GM19397 (cell line): ENCODE results near the gene DGKB.

Source experiments
- ATAC-seq: cut with Tn5 transposase; IDR thresholded peaks from one replicate; pipeline ENCODE4 v1.9.1; 2021; ENCODE audit warnings: mild to moderate bottlenecking, moderate library complexity; ENCODE audit not compliant: unreplicated experiment

The DGKB gene

DNA sequence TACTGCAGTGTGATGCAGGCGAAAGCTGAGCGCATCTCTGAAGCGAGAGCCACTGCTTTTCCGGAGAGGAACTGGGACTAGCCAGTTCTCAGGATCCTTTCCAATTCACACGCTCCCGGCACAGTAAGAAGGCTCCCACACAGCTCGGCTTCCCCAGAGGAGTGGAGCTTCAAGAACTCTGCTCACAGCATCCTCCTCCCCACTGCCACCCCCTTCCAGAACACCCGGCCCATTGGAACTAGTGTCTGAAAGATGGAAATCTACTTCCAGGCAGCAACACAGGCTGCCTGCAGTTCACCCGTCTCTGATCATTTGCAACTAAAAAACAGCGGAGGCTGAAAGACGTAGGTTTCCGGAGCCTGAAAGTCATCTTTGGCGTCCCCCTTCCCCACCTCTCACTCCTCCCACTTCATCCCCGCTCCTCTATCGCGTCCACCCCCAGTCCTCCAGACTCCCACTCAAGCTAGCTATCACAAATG is at the start of gene DGKB:
Gene DGKB (minus strand): TSS at position 163 of the 479 bp plus-strand sequence.
- ATAC-seq = no peak

DNA sequence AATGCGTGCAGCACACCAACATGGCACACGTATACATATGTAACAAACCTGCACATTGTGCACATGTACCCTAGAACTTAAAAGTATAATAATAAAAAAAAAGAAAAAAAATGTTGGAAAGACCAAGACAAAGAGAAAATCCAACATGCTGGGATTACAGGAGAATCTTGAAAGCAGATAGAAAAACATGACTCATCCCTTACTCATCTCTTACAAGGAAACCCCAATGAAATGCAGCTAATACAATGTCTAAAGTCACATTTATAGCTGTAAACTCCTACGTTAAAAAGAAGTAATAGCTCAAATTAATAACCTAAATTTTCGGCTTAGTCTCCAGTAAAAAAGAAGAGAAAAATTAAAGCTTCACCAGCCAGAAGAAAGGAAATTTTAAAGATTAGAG is 47.5 kb upstream of the DGKB start:
- no peak for ATAC-seq

- ATAC-seq = no peak
Measured at GRCh38 chr7:14938181-14938580, 35.6 kb upstream of the DGKB start.

DNA sequence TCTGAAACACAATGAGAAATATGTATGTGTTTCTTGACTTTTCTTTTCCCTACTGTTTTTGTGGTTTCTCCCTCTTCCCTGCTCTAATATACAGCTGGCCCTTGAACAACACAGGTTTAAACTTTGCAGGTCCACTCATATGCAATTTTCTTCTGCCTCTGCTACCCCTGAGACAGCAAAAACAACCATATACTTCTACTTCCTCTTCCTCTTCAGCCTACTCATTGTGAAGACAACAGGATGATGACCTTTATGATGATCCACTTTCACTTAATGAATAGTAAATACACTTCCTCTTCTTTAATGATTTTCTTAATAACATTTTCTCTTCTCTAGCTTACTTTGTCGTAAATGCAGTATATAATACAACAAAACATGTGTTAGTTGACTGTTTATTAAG is 35.0 kb upstream of the DGKB start:
- ATAC-seq = no peak

GRCh38 chr7:14936554-14936953 is 34.0 kb upstream of the DGKB start:
- no peak for ATAC-seq

DNA sequence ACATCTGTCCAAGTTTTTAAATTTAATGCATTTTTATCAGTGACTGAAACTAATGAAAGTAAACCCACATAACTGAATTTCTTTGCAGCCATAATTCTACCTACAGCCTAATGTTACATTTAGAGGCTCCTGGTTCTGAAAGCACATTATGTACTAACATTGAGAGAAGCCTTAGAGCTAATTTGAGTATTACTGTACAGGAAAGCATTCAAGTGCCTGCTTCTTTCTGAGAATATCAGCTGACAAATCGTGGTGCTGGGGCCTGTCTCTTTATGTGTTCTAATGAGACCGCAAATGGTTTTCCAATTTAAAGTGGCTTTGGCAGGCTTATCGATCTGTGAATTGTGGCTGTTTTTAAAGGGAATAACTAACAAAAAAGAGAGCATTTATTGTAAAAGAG is 32.3 kb upstream of the DGKB start:
- ATAC-seq = no peak

DNA sequence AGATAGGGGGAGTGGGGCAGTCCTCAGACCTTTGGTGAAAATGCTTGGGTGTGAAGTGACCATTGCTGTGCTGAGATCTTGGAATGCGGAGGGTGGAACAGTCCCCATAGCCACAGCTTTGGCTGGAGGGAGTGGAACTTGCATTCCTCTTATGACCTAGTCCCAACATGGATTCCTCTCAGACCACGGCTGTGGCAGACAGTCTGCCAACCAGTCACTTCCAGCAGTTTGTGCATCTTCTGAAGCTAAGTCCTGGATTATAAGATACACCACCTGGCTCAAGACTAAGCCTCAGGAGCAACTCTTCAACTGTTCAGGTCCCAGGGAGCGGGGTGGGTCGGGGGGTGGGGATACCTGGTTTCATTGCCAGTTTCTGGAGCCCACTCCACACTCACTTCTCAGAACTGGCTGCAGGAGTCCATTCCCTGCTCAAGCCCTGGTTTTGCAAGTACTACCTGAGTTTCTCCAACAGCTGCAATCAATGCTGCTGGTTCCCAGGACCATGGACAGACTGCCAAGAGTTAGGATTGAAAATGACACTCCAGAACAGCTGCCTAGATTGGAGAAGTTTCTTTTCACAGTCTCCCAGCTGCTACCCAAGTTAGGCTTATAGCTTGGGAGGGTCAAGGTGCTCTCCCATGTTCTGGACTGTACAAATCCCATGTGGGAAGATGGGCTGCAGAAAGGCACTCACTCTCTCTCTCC is 29.1 kb upstream of the DGKB start:
- no peak for ATAC-seq

- no peak for ATAC-seq
Measured at GRCh38 chr7:14924398-14924797, 21.8 kb upstream of the DGKB start.

- no peak for ATAC-seq
Measured at GRCh38 chr7:14911077-14911476, 8.5 kb upstream of the DGKB start.

GRCh38 chr7:14908697-14909096 is 6.1 kb upstream of the DGKB start:
- no peak for ATAC-seq

DNA sequence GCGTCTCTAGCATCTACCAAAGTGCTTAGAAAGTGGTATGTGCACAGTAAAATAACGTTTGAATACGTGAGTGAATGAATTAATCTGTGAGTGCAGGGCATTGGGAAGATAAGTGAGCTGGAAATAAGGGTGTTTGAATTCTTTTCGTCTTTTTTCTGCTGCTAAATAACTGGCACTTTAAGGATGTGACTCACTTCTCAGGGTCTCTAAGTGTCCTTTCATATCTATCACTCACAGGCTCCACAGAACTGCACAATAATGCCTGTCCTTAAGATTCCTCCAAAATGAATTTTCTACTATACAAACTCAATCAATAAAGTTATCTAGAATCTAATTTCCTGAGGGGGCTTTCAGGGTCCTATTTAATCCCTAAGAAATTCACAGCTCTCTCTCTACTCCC is 3.2 kb upstream of the DGKB start:
- ATAC-seq = no peak

GRCh38 chr7:14900051-14900450 is 2.5 kb downstream of the DGKB start:
- no peak for ATAC-seq

GRCh38 chr7:14899030-14899429 is 3.5 kb downstream of the DGKB start:
- ATAC-seq = no peak

GRCh38 chr7:14896461-14896860 is 6.1 kb downstream of the DGKB start:
- no peak for ATAC-seq

DNA sequence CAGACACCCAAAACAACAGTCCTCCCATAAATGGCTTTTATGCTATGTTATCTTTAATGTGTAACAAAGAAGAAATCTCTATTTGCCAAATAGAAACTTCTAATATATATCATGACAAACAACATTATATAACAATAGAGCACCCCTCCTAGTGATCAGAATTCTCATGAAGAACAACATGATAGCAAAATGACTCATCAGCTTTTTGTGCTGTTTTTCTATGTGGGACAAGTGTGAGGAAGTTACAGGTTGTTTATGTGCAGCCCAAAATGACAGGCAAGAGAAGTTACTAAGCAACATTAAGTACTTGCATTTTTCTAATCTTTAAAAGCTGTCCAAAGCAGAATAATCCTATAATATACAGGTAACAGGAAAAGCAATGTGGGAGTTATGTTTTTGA is 7.7 kb downstream of the DGKB start:
- no peak for ATAC-seq

- no peak for ATAC-seq
Measured at GRCh38 chr7:14892961-14893360, 9.6 kb downstream of the DGKB start.

DNA sequence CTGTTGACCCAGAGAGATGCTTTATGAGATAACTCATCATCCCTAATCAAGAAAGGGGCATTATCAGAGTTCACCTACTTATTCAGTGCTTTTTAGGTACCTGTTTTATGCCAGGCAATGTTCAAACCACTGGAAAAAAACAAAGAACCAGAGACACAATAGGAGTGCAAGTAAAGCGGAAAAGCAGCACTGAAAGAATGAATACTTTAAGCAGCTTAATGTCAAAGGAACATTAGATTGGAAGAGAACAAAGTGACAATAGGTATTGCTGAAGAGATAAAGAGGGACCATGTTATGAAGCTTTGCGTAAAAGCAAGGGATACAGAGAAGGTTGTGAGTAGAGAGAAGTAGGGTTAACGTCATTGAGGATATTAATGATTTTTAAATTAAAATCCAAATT is 11.3 kb downstream of the DGKB start:
- ATAC-seq = no peak

DNA sequence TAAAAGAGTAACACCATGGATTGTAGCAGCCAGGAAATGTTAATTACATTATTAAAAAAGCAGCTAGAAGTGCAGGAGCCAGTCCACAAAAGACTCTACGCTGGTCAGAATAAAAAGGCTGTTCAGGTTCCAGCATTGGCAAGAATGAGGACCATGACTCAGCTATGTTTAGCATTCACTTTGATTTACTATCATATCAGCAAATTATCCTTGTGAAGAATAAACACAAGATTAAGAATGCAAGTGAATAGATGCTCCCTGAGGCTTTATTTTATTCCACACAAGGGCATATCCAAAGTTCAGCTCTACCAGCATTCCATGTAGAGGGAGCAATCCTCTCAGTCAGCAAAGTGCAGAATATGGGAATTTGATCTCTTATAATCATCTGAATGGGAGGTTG is 13.6 kb downstream of the DGKB start:
- no peak for ATAC-seq

GRCh38 chr7:14886533-14886932 is 16.0 kb downstream of the DGKB start:
- ATAC-seq = no peak

GRCh38 chr7:14875941-14876587 is 26.5 kb downstream of the DGKB start:
- ATAC-seq = no peak

- no peak for ATAC-seq
Measured at GRCh38 chr7:14871880-14872279, 30.7 kb downstream of the DGKB start.

- ATAC-seq = no peak
Measured at GRCh38 chr7:14870394-14870793, 32.2 kb downstream of the DGKB start.

DNA sequence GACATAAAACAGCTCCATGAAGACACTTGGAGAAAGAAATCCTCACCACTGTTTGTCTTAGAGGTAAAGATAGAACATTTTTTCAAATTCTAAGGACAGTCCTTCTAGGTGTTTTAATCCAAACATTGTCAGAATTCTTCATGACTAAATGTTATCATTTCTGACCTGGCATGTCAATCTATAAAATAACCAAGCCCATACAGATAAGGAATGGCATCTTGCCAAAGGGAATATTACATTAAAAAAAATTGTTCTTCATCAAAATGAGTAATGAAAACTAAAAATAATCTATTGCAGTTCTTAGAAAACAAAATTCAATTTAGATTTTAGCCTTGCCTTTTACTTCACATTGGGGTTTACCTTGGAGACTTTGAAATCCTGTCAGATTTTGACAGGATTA is 33.6 kb downstream of the DGKB start:
- ATAC-seq = no peak
